ENCODE data around the gene GSG1L.

The GSG1L gene

DNA sequence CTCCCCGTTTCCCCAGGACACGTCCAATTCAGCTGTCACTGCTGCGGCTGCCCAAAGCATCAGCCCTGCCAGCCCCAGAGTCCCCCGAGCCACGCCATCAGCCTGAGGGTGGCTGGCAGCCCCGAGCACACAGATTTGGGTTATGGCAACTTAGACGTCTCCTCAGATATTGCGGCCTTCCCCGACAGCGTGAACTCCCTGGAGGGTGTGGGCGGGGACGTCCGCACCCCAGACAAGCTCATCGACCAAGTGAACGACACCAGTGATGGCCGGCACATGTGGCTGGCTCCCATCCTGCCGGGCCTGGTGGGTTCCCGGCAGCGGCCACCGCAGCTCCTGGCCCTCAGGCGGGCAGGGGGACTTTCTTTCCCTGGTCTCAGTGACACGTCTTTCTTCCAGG lies 288.7 kb downstream of the GSG1L start:
- DNase-seq (ENCODE audit: low read depth in 2 of 2): no peak

DNA sequence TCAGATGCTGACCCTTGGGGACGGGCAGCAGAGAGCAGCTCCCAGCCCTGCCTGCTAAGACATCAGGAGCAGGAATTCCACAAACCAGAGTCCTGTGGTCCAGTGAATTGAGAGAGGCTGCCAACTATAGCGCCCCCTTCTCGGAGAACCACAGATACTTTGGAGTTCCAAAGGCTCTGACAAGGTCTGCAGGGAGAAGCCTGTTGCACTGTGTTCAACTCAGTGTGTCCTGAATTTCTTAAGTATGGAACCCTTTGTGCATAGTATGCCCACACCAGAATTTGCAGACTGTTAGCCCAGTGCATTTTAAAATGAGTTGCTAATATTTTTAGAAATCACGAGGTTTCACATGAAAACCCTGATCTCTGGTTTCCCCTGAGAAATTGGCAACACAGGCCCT lies 290.2 kb downstream of the GSG1L start:
- DNase-seq (ENCODE audit: low read depth in 2 of 2): no peak

DNA sequence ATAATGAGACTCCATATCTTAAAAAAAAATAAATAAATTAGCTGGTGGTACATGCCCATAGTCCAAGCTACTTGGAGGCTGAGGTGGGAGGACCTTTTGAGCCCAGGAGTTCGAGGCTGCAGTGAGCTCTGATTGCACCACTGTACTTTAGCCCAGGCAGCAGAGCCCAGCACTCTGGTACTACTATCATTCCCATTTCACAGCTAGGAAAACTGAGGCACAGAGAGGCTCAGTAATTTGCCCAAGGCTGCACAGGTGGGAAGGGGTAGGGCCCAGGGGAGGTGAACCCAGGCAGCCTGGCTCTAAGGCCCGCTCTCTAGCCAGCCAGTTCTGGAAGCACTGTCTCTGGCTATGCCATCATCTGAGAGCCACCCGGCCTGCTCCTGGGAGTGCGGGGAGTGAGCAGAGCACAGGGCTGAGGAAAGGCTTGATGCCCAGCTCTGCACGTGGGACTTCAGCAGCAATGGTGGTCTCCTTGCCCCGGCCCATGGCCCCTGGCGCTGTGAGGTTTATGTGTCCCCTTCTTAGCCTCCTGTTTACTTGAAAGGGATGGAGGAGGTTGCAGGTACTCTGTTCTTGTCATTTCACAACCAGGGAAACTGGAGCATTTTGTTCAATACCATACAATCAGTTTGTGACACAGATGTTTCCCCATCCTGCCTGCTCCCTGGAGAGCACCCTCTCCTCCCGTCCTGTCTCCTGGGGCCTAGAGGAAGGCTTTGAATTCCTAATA lies 291.3 kb downstream of the GSG1L start:
- no peak for DNase-seq (ENCODE audit: low read depth in 2 of 2)

DNA sequence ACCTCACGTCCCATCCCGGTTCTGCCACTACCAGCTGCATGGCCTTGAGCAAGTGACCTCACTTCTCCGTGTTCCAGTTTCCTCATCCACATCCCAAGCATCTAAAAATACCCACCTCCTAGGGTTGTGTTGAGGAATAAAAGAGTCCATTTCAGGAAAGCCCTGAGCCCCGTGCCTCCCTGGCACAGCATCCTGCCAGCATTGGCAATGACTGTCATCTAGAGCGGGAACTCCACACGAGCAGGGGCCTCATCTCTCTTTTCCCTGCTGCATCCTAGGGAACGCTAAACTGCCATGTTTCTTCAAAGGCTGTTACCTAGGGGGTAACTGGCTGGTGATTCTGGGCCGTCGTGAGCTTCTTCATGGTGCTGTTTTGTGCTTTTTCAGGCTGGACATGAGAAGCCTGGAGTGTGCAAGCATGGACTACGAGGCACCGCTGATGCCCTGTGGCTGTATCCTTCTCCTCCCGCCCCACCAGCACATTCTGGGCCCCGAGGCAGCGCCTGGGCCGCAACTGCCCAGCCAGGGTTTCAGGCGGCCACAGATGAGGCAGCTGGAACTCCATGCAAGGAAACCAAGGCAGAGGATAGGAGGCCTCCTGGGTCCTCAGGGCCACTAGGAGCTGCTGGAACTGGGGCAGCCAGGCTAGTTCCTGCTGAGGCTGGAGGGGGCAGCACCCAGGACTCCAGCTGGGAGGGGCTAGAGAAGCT lies 292.2 kb downstream of the GSG1L start:
- DNase-seq (ENCODE audit: low read depth in 2 of 2): no peak

DNA sequence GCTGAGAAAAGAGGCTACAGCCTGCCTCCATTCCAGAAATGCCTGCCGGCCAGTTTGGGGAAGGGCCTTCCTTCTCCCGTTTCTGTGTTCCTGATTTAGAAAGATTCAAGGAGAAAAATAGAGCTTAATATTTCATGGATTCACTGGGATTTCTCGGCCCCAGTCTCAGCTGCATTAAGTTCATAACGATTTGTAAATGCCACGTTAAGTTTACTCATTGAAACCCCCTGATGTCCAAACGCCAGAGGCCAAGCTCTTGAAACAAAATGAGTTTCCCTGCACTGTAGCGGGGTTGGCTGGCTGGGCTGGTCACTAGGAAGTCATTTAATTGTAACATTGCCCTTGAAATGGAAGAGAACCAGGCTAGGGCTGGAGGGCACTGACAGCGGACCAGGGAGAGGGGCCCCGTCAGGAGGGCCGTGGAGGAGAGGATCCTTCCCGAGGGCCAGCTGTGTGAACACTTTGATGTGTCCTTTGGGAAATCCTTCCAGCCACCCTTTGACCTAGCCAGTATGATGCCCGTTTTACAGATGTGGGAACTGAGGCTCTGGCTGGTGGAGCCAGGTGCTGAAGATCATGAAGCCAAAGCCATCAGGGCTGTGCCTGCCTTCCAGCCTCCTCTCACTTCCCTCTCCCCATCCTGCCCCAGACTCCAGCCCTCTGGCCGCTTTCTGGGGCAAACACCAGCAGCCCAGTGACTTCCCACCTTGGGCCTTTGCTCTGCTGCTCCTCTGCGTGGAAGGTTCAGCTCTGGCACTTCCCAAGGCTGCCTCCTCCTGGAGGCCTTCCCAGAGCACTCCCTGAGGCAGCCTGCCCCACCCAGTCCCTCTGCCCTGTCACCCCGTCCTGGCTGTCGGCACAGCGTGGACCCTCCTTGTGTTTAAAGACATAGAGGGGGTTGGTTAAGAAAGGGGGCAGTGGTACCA lies 293.0 kb downstream of the GSG1L start:
- DNase-seq (ENCODE audit: low read depth in 2 of 2): no peak

DNA sequence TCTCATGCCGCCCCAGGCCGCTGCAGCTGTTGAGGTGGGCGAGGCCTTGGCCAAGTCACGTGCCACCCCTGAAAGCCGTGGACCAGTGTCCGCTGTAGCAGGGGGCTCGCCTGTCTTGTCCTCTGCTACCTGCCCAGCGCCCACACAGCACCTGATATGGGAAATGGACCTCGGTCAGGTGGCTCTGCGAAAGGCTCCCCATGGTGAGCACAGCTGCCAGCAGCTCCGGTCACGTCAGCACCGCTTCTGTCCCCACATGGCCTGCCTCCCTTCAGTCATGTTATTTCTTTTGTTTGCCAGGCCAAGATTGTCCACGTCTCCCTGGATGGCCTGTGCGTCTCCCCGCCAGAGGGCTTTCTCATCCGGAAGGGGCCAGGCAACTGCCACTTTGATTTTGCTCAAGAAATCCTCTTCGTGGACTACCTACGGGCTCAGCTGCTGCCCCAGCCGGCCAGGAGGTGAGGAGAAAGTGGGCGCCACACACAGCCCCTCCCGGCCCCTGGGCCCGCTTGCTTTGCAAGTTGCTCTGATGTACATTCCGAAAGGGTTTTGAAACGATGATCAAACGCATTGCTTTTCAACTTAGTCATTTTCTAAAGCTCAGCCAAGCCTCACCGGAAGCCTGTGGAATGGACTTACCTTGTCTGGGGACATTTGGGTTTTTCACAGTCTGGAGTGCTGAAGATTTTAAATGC lies 293.8 kb downstream of the GSG1L start:
- DNase-seq (ENCODE audit: low read depth in 2 of 2): no peak

DNA sequence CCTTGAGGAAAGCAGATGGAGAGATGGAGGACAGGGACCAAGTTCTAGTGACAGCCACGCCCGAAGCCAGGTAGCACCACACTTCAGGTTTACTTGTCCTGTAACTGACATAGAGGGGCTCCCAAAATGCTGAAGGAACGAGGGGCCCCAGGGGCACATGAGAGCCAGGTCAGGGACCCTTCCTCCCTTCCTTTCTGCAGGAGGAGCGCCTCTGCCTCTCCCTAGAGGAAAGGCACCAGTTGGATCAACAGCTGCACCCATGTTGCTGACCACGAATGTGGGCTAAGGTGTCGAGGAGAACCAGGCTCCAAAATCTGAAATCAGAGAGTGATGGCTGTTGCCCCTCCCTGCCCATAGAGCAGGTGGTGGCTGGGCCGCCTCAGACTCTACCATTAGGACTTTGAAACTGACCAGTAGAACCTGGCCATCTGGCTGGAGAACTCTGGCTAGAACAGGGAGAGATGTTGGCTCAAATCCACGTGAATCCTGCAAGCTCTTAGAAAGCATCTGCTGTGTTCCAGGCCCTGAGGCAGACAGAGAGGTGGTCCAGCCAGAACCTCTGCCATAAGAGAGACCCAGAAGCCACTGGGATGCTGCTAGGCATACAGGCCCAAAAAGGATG lies 294.8 kb downstream of the GSG1L start:
- no peak for DNase-seq (ENCODE audit: low read depth in 2 of 2)

DNA sequence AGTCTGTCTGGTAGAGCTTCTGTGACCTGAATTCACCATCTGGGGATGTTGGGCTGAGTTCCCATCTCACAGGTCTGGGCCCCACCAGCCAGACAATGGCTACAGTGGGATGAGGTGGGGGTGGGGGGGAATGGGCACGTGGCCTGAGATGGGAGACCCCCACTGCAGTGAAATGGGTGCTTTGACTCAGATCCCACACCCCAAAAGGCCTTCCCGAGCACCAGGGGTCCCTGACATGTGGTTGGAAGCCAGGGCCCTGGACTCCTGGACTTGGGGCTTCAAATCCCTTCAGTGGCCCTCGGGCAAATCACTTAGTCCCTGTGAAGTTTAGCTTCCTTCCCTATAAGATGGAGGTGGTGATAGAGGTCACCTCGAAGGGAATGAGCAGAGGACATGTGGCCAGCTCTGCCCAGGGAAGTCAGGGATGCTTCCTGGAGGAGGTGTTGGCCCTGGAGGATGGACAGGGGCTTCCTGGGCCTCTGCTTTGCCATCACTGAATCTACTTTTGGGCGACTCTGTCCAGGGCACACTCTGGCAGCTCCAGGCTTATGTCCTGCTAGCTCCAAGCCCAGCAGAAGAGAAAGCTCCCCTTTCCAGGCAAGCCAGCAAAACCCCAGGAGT lies 295.4 kb downstream of the GSG1L start:
- no peak for DNase-seq (ENCODE audit: low read depth in 2 of 2)

DNA sequence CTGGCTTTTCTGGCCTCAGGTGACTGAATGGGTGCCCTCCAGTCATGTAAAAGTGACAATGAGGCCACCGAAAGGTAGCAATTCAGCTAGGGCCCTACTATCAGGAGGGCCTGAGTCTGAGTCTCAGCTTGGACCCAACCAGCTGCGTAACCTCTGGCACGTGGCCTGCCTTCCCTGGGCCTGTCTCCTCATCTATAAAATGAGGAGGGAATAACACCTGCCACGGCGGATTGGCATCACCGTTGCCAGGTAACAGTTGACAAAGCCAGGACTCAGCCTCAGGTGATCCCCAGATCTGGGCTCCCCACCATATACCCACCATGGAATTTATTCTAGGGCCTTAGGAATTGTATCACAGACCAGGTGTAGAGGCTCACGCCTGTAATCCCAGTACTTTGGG lies 296.4 kb downstream of the GSG1L start:
- DNase-seq (ENCODE audit: low read depth in 2 of 2): no peak

DNA sequence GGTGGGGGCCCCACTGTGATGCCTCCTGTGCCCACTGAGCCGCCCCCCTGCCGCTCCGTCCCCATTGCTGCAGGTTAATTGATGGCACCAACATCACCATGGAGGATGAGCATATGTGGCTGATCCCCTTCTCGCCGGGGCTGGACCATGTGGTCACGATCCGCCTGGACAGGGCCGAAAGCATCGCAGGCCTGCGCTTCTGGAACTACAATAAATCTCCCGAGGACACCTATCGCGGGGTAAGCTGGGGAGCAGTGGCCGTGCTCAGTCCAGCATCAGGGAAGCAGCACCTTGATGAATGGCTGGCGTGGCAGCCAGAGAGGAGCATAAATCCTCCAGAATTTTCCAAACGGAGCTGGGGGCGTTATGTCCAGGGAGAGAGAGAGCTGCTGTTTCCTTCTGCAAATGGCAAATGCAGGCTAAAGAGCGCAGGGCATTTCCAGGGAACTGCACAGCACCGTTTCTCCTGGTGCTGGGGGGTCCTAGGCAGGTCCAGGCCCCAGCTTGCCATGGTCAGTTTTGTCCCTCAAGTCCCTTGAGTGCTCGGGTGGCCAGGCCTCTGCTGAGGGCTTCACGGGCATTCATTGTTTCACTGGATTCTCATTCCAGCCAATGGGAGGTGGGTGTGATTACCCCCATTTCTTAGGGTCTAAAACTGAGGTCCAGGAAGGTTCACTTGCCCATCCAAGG lies 297.1 kb downstream of the GSG1L start:
- DNase-seq (ENCODE audit: low read depth in 2 of 2): no peak

DNA sequence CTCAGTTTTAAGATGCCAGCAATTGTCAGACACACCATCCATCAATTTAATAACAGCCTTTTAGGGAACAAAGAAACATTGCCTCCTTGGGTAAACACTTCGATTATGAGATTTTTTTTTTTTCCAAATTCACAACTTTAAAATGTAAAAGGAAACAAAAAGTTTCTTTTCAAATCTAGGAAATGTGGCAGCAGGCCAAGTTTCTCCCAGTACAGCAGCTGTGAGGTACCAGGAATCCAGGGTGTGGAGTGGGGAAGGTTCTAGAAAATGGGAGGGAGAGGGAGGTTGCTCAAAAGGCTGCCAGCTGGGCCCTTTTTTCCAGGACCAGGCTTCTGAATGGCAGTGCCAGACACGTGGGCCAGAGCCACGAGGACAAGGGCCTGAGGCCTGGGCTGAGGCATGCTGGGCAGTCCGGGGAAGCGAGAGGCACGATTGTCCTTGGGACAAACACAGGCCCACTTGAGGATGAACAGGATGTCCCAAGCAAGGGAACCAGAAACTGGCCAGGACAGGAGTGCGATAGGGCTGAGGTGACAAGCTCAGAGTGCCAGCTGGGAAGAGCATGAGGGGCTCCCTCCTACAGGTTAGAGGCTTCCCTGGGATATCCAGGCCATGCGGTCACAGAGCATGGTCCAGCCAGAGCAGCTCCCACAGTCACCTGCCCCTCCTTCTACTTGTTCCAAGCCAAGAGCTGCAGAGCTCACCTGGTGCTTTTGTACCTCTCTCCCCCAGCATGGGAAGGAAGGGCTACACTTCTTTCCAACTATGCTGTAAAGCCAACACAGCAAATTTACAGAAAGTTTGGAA lies 298.4 kb downstream of the GSG1L start:
- DNase-seq (ENCODE audit: low read depth in 2 of 2): no peak

DNA sequence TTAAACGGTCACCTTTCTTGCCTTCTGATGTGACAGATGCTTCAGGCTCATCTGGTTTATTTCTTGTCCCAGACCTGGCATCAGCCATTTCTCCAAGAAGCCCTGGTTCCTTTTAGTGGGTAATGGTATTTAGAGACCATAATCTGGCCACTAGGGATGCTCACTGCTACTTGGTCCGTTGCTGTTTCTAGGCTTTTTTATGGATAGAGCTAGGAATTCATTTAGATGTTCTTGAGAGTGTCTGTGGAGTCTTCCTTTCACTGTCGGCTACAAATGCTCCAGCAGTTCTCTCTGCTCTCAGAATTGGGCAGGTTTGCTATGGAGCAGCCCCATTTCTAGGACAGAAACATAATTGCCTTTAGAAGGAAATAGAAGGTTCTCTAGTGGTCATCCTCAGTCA lies 299.1 kb downstream of the GSG1L start:
- no peak for DNase-seq (ENCODE audit: low read depth in 2 of 2)

DNA sequence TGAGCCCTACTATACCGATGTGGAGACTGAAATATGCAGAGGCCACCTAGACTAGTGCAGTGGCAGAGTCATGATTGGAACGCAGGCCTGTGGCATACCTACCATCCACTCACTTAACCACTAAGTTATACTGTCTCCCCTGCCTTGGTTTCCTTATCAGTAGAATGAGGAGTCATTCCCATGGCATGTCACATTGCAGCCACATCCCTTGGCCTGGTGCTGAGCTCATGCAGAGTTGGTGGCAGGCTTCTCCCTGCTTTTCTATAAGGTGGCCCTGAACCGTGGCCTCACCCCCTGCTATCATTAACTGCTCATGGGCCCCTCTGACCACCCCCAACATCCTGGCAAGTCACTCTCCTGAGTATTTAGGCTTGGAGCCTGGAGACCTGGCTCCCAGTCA lies 301.1 kb downstream of the GSG1L start:
- no peak for DNase-seq (ENCODE audit: low read depth in 2 of 2)

DNA sequence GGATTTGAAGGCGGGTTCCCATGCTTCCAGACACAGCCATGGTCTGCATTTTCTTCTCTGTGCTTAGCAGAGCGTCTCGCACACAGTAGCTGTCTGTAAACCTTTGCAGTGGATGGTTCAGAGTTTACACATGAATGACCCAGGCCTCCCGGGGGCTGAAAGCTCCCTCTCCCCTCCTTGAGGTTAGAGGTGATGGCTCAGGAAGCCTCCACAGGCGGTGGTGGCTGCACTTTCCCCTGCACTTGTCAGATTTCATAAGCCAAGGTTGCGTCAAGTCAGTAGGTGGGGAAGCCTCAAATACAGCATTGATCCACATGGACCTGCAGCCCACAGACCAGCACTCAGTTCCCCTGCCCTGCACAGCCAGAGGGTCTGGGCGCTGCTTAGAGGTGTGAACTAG lies 301.7 kb downstream of the GSG1L start:
- no peak for DNase-seq (ENCODE audit: low read depth in 2 of 2)

DNA sequence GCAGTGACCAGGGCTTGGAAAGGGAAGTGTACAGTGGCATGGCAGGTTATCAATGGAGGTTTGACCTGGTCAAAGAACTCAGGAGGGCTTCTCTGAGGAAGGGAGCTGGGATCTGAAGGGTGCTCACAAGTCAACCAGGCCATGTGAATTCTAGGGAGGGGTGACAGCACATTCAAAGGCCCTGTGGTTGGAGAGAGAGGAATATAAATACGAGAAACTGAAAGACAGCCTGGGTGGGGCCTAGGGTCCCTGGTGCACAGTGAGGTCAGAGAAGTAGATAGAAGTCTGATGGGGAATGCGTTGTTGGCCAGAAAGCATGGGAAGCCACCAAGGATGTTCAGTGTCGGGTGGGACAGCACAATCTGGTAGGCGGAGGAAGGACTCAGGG lies 302.7 kb downstream of the GSG1L start:
- DNase-seq (ENCODE audit: low read depth in 2 of 2): no peak

DNA sequence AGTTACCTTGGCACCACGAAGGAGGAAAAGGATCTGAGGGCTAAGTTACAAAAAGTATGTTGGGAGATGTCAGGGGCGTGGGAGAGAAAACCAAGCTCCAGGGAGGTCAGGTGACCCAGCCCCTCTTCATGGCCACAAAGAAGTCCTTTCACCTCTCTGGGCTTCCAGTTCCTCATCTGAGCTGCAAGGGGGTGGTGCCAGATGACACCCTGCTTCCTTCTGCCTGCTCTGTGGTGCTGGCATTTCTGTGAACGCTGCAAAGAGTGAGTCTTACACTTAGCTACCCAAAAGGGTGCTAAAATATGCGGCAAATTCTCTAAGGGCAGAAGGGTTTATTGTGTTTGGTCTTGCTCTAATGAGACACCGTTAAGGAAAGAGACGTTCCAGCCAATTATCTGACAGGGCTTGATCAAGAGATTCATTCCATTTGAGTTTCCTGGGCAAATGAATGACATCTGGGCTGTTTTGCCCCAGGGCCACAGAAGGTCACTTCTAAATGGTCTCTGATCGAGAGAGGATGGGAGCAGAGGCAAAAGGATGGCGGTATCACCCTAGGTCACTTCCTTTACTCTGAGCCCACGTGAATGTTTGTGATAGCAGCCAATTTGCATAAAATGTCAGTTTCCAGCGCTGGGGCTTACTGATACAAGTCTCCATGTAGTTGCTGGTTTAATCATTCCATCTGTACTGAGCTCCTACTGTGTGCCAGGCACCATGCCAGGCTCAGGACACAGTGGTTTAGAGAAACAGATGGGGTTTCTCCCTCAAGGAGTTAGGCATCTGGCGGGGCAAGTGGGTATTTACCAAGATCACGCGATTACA lies 303.3 kb downstream of the GSG1L start:
- no peak for DNase-seq (ENCODE audit: low read depth in 2 of 2)

DNA sequence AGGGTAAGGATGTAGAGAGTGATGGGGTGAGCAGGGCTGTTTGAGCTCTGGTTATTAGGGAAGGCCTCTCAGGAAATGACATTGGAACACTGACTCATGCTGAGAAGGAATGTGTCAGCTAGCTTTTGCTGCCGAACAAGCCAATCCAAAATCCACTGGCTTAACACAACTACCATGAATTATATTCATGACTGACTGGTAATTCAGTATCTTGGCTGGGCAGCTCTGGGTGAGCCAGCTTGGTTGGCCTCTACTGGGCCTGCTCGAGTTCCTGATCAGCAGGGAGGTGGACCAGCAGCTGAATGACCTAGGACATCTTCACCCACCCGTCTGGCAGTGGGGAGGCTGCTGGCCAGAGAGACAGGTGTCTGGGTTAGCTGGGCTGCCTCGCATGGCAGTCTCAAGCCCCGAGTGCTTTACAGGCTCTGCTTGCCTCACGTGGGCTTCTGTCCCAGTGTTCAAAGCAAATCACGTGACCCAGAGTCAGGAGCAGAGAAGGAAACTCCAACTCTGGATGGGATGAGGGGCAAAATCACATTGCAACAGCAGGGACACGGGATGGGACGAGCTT lies 304.1 kb downstream of the GSG1L start:
- no peak for DNase-seq (ENCODE audit: low read depth in 2 of 2)

DNA sequence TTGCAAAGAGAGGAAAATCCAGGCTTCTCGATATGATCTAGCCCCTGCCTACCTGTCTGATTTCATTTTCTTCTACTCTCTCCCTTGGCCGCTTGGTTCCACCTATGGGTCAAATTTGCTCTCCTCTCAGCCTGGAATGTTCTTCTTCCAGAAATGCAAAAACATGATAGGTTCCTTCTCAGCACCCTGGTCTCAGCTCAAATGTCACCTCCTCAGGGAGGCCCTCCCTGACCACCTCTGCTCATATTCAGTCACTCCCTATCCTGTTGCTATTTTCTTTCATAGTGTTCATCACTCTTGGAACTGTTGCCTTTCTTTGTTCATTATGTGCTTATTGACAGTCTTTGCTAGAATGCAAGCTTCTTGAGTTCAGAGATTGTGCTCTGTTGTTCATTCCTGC lies 305.0 kb downstream of the GSG1L start:
- DNase-seq (ENCODE audit: low read depth in 2 of 2): no peak
